Measurements from ENCODE around the gene COL4A5. TPM values are rescaled to one million over a fixed set of nuclear protein-coding genes. Genes with fewer than 3 reads are reported as not detected.
"Not testable (repeated sequence)": the region's sequence is repeated elsewhere in the genome, so short reads cannot be mapped to it uniquely, and the experiment has no call there.

The COL4A5 gene
- 40.0 and 72.2 TPM in 2 replicates for total RNA-seq
- 70.9 TPM for polyA plus RNA-seq (2012)

DNA sequence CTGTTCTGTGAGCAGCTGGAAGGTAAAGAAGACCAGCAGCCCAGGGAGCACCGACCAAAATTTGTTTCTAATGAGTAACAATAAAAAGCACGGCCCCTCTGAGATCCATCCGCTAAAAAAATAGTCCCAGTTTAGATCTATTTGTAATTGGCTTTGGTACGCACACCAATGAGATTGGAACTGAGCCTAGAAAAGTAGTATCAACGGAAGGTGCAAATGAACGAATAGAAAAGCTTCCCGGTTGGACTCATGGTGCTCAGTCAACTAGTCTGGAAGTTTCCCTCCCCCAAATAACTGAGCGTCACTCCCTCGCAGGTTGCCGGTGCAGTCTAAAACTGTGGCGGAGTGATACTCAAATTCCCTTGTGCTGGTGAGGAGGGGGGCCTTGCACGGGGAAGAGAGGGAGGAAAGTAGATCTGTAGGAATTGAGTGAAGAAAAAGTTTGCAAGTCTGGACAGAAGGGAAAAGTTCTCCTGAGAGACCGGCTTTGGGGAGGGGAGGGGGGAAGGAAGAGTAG lies at the start of gene COL4A5:
Gene COL4A5, plus strand, starts transcription at position 413 of the 517 bp plus-strand sequence. CDS start 288 bp downstream, outside the sequence.
- peak; percentile 85 for DNase-seq (ENCODE audit: low read depth)

DNA sequence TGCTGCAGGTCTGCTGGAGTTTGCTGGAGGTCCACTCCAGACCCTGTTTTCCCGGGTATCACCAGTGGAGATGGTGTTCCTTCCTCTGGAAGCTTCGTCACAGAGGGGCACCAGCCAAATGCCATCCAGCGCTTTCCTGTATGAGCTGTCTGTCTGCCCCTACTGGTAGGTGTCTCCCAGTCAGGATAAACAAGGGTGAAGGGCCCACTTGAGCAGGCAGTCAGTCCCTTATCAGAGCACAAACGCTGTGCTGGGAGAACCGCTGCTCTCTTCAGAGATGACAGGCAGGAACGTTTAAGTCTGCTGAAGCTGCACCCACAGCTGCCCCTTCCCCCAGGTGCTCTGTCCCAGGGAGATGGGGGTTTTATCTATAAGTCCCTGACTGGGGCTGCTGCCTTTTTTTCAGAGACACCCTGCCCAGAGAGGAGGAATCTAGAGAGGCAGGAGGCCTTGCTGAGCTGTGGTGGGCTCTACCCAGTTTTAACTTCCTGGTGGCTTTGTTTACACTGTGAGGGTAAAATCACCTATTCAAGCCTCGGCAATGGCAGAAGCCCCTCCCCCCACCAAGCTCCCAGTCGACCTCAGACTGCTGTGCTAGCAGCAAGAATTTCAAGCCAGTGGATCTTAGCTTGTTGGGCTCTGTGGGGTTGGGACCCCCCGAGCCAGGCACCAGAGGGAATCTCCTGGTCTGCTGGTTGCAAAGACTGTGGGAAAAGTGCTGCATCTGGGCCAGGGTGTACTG lies 48.5 kb upstream of the COL4A5 start:
- DNase-seq (ENCODE audit: low read depth), result not testable (repeated sequence)

DNA sequence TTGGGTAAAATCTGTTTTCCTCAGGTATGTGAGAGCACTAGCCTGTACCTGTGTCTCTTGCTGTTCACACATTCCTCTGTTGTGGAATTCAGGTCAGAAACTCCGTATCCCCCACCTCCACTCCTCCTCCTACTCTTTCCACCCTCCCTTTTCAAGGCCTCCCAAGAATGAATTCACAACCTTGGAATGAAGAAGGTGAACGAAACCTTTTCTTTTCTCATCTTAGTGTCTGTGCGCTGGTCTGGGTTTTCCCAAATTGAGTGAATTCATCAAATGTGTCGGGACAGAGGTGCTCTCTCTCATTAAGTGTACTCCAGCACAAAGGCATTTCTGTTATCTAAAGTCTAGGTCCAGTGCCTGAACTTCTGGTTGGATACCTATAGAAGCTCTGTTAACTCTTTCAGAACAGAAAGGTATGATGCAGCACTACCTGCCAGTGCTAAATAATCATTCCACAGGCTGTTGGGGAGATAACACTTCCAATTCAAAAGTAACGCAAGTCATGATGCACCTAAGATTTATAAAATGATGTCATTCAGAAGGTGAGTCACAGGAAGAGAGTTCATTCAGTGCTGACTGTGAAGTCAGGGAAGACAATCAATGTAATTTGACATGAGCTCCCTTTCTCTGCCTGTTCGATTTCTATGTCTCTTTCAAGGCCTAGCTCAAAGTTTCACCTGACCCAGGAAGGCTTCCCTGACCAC lies 43.3 kb upstream of the COL4A5 start:
- no peak for DNase-seq (ENCODE audit: low read depth)

DNA sequence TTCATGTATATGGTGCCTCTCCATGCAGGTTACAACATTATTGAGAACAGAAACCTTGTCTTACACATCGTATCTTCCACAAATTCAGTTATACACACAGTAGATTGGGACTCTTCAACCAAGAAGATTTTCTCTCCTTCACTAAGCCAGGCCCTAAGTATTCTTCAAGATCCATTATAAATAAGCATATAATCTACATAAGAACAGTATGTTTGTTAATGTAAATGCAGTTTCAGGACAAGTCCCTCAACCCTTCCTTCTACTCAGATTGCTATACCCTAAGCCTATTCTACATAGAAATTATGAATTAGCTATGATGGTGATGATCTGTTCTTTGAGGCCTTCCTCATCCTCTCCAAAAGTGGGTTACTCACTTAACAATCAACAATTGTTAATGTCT lies 42.7 kb upstream of the COL4A5 start:
- no peak for DNase-seq (ENCODE audit: low read depth)

DNA sequence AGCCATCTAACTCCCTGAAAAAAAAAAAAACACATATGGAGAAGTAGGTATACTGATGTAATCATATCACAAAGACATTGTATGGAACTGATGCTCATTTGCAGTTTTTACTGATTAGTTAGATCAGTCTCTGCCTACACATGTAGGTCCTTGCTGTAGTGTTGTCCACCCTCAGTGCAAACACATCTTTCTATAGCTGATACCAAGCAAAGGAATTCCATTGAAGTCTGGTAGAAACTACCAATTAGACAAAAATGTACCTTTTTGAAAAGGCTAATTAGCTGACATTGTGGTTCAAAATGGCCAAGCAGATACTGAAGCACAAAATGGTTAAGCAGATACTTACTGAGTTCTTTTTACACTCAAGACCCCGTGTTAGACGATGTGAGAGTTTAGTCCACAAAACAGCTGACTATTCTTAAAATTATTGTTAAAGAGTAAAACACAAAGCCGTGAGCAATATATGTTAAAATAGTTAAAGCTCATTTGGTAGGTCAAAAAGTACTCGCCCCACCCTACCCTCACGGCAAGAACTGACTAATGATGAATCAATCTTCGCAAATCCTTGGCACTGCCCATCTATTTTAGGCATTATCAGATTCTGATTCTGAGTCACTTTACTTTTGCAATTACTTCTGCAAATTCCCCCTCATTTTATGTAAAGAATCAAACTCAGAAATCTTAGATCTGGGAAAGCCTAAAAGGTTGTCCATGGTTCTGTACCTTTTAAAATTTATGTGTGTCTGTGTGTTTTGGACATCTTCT lies 41.8 kb upstream of the COL4A5 start:
- no peak for DNase-seq (ENCODE audit: low read depth)

DNA sequence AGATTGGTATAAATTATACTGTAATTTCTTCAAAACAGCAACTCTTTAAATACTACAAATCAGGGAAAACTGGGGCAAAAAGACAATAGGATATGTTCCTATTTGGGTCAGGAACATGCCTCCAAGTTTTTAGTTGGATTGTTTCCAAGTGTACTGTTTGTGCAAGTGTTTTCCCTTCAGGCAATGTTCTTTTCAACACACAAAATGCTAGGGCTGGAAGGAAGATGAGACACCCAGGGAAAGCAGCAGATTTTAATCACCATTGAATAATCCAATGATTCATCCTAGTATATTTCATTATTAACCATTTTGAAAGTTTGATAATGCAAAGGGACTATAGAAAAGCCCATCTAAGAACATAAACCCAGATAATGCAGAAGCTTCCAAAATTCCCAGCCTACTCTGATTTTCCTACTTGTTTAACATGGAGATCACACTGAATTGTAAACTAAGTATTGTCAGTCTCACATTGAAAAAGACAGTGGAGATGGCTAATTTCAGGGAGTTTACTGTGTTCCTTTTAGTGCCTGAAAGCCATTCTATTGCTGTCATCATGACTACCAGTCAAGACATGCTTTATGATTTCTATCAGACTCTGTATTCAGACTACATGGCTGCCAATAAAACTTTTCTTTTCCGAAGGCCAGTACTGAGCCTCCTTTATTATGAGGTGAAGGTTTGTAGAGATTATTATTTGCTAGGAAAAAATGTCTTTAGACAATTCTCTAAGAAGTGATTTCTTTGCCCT lies 40.0 kb upstream of the COL4A5 start:
- DNase-seq (ENCODE audit: low read depth), result no peak

DNA sequence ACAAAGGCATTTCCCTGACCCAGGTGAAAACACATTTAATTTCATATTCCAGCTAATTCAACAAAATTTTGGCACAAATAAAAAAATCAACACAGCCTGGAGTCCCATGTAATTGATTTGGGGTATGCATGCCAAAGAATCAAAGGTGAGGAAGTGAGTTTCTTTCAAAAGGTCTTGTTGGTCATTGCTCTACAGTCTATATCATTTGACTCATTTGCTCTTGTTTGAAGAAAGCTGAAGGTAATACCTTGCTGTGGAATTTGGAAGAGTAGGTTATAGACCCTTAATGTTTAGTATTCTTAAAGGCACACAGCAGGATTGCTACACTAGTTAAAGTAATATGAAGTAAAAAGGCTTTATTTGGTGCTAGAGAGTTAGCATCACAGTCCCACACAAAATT lies 26.9 kb upstream of the COL4A5 start:
- no peak for DNase-seq (ENCODE audit: low read depth)

DNA sequence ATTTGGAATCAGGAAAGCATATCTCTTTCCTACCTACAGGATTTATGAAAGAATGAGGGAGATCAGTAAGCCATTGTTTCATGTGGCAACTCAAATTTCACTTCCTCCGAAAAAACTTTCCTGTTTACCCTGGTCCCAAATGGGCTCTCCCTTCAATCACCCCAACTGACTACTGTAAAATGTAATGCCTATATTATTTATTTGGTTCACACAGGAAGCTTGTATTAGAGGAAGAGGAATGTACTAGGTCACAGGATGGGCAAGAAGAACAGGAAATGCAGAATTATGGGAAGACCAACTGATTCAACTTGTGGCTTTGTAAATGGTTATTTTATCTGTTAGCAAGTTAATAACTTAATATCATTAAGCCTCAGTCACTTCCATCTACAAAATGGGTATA lies 24.5 kb upstream of the COL4A5 start:
- no peak for DNase-seq (ENCODE audit: low read depth)

DNA sequence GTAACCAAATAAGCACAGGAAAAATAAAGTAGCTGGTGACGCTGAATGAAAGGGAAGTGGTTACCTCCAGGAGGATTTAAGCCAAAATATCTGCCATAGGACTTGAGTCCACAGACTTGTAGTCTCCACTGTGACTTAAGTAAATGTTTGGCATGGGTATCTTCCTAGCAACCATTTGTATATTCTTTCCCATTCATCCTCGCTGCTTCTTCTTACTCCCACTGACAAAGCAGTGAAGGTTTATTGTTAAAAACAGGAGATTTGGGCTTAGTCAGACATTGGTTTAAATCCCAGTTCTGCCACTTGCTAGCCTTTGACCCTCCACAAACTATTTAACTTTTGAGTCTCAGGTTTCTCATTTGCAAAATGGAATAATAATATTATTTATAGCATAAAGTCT lies 23.7 kb upstream of the COL4A5 start:
- DNase-seq (ENCODE audit: low read depth), result no peak

DNA sequence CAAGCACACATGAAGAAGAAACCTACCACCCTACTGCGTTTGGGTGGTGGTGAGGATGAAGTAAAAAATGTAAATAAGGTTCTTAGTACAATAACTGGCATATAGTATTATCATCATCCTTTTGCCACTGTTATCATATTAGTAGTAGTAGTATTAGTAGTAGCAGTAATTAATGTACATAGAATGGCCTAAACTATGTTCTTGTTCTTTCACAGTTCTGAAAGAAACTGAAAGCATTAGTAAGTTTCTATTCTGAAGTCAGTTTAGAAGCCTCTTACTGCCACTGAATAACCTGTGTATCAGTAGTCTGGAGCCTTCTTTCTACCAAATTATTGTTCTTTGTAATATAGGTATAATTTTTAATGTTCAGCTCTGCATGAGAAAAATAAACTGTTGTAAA lies 22.4 kb upstream of the COL4A5 start:
- DNase-seq (ENCODE audit: low read depth), result no peak

DNA sequence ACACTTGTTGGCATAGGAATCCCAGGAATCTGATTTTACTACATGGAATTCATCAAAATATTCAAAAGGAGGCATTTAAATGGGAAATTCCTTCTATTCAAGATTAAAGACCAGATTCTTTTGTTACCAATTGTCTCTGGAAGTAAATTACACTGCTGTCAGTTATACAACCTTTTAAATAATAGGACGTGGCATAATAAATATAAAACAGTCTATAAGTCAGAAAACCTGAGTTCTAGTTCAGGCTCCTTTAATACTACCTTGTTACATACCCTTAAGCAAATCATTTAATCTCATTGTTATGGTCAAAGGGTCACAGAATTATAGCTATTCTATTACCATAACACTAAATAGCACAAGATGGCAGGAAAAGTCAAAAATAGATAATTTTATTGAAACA lies 20.2 kb upstream of the COL4A5 start:
- no peak for DNase-seq (ENCODE audit: low read depth)

DNA sequence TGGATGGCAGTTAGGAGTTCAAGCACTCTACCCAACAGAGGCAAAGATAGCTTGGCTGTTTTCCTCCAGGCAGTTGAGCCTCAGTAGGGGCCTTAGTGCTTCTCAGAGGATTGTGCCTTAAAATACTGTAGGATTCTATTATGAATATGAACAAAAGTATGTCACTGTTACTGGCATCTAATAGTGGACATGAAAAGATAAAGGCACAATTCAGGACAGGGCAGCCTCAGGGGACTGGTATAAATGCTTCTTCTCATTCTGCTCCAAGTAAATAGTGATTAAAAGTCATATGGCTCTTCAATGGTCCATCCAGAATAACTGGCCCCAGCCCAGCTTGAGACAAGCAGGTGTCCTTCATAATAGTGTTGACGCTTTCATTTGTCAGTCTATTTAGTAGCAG lies 19.2 kb upstream of the COL4A5 start:
- DNase-seq (ENCODE audit: low read depth), result no peak

DNA sequence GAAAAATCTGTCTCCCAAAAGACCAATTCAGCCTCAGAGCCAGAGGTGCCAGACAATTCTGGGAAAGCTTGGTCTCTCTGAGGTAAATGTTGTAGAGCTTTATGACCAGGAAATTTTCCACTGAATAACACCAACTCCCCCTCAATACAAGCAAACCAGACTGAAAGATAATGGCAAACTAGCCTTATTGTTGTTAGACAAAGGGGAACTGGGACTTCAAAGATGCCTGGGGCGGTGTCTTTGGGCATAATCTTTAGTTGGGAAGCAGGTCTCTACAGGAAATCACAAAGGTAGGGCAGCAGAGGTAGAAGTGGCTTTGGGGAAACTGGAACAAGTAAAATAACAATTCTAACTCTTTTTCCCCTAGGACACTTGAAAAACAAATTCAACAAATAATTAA lies 13.4 kb upstream of the COL4A5 start:
- no peak for DNase-seq (ENCODE audit: low read depth)

DNA sequence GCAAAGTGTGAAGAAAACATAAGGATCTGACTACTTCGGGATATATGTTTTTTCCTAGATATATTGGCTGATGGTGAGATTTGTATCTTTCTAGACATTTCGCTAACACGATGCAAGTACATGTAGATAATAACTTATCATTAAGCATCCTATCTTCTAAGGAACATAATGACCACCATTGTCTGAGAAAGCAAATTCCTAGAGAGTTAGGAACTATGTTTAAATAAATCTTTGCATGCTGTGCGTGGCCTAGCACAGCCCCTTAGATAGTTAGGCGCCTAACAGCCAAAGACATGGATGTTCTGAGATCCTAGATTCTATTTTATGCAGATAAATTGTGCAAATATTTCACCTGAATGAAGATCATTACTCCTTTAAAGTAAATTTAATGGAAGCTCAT lies 4.4 kb upstream of the COL4A5 start:
- DNase-seq (ENCODE audit: low read depth), result no peak

DNA sequence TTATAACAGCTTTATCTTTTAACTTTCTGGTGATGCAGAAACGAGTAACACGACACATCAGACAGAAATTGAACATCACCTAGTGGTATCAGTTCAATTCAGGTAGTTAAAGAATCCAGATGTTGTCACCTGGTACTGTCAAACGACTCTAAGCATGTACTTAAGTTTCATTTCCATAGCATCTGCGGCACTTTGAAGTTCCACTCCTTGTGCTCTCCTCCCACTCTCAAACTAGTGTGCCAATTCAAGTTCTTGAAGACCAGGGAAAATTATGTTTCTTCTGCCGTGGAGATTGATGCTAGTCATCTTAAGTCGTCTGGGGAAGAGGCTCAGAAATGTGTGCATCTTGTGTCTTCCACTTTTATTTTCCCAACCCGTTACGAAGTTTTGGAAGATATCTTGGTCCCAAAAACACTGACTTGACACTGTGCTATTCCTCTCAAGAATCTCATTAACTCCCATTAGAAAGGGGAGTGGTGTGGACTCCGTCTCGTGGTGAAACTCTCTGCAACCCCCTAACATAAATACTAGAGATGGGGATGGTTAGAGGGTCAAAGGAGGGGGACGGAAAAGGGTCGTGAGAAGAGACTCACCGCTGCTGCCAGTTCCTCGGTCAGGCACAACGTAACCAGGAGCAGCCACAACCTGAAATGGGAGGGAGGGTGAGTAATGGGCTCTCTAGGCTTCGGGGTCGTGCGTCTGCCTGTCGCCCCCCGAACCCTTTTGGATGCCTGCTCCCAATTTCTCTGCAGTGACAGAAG lies 2.1 kb upstream of the COL4A5 start:
- no peak for DNase-seq (ENCODE audit: low read depth)

DNA sequence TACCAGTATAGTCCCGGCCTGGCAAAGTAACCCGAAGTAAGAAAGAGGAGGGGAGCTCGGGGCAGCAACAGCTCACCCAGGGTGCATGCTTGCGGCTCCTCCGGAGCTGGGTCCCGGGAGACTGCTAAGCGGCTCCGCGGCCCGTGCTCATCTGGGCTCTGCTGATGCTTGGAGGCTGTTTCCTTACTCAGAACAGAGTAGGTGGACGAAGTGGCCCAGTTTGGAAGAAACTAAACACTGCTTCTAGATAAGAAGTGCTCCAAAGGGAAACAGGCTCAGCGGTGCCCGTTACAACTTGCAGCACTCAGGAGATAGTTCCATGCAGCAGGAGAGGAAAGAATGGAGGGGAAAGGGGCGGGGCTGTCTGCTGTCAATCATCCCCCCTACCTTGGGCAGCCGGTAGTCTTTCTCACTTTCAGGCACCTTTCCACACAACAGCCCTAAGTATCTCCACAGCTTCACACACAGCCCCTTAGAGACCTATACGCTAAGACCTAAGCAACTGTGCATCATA lies 1.5 kb upstream of the COL4A5 start, which contains the start of gene COL4A6:
Gene COL4A6, minus strand, starts transcription at position 313 of the 514 bp plus-strand sequence. Its CDS starts 226 bp downstream, at position 87.
- no peak for DNase-seq (ENCODE audit: low read depth)

DNA sequence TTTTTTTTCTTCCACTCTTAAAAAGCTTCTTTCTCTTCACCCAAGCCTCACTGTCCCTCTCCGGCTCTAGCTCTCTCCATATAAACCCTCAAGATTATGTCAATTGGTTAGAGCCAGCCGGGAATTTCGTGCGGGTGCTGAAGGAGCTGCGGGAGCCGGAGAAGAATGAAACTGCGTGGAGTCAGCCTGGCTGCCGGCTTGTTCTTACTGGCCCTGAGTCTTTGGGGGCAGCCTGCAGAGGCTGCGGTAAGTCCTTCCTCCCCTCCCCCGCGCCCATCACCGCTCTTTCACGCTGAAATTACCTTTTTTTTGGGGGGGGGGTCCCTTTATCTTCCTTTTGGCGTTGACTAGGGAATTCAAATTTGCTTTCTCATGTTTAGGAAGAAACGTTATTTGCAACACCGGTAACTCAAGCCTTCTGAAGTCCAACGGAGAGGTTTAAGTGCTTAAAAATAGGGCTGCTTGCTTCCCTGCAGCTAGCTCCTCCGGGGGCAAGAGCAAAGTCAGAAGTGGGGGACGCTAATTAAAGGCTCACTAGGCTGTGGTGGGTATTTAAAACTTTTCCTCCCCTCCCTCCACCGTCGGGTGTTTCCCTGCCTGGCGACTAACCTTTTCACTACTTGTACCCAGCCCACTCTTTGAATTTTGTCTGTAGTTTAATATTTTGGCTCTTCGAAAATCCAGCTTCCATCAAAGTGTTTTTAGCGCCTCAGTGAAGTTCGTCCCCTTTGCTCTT lies 491 bp downstream of the COL4A5 start:
- DNase-seq (ENCODE audit: low read depth), result no peak

DNA sequence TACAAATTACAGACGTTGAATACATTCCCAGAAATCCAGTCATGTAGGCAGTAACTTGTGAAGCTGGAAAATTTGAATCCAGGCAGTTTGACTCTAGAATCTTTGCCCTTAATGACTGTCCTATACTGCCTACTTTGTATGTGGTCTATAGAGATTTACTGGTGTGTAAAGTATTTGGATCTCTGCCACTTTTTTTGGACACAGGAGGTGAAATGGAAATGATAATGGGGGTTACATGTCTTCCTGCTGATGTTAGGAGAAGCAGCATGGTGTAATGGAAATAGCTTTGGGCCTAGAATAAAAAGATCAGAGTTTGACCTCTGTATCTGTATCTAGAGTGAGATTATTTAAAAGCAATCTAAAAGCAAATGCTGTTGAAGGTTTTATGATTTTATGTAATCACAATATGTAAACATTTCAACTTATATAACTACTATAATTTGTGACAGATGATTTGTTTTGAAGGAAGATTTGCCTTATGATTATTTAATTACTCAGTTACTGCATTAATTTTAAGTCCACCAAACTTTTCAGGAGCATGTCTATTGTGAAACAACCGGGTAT lies 3.3 kb downstream of the COL4A5 start:
- no peak for DNase-seq (ENCODE audit: low read depth)

DNA sequence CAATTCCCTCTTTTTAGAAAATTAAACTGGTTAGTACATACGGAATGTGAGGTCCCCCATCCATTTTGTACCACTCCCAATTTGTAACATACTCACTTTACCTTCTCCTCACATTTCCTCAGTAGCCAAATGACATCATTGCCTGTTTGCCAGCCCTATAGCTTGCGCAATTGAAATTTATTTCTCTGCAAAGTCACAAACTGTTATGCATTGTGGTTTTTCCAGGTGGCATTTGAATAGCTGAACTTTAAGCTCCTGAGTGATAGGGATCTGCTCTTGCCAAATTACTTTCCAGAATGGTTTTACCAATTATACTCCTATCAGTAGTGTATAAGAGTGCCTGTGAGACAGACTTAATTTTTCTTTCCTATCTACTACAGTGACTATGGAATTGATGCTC lies 7.7 kb downstream of the COL4A5 start:
- DNase-seq (ENCODE audit: low read depth), result no peak

Data from myocyte (in vitro differentiated cells).